ENCODE data around the gene CSPG4. TPM values are rescaled to one million over a fixed set of nuclear protein-coding genes. Genes with fewer than 3 reads are reported as not detected.
"Not testable (repeated sequence)": the region's sequence is repeated elsewhere in the genome, so short reads cannot be mapped to it uniquely, and the experiment has no call there.

CSPG4 gene
- total RNA-seq, 1 donor from 2014 or later = not detected

- intact Hi-C loops (cut with micrococcal nuclease) = no loop called here
Observed at GRCh38 chr15:75725006-75725718, 12.5 kb upstream of the CSPG4 start.

GRCh38 chr15:75723847-75724660, 11.4 kb upstream of the CSPG4 start:
- intact Hi-C loops (cut with micrococcal nuclease) = no loop called here

- intact Hi-C loops (cut with micrococcal nuclease) = no loop called here
Observed at GRCh38 chr15:75723171-75723846, 10.7 kb upstream of the CSPG4 start.

- intact Hi-C loops (cut with micrococcal nuclease) = no loop called here
Observed at GRCh38 chr15:75721923-75722870, 9.5 kb upstream of the CSPG4 start.

GRCh38 chr15:75721480-75721922, 8.9 kb upstream of the CSPG4 start:
- intact Hi-C loops (cut with micrococcal nuclease) = no loop called here

- intact Hi-C loops (cut with micrococcal nuclease) = no loop called here
Observed at GRCh38 chr15:75720787-75721479, 8.3 kb upstream of the CSPG4 start.

- intact Hi-C loops (cut with micrococcal nuclease) = no loop called here
Observed at GRCh38 chr15:75720297-75720696, 7.6 kb upstream of the CSPG4 start.

GRCh38 chr15:75718328-75718727, 5.7 kb upstream of the CSPG4 start:
- intact Hi-C loops (cut with micrococcal nuclease) = no loop called here

- intact Hi-C loops (cut with micrococcal nuclease) = not testable (repeated sequence)
Observed at GRCh38 chr15:75717001-75717400, 4.4 kb upstream of the CSPG4 start.

GRCh38 chr15:75716249-75716950, 3.8 kb upstream of the CSPG4 start:
- intact Hi-C loops (cut with micrococcal nuclease) = not testable (repeated sequence)

GRCh38 chr15:75715312-75715832, 2.7 kb upstream of the CSPG4 start:
- intact Hi-C loops (cut with micrococcal nuclease) = not testable (repeated sequence)

GRCh38 chr15:75714195-75714594, 1.5 kb upstream of the CSPG4 start:
- intact Hi-C loops (cut with micrococcal nuclease) = no loop called here

- intact Hi-C loops (cut with micrococcal nuclease) = no loop called here
Observed at GRCh38 chr15:75713338-75713895, 769 bp upstream of the CSPG4 start.

- intact Hi-C loops (cut with micrococcal nuclease) = not testable (repeated sequence)
Observed at GRCh38 chr15:75711495-75711894, 1.2 kb downstream of the CSPG4 start.

GRCh38 chr15:75710874-75711273, 1.8 kb downstream of the CSPG4 start:
- intact Hi-C loops (cut with micrococcal nuclease) = not testable (repeated sequence)

GRCh38 chr15:75709458-75709857, 3.2 kb downstream of the CSPG4 start:
- intact Hi-C loops (cut with micrococcal nuclease) = not testable (repeated sequence)

GRCh38 chr15:75706682-75706954, 6.0 kb downstream of the CSPG4 start:
- intact Hi-C loops (cut with micrococcal nuclease) = no loop called here

- intact Hi-C loops (cut with micrococcal nuclease) = no loop called here
Observed at GRCh38 chr15:75705854-75706681, 6.6 kb downstream of the CSPG4 start.

Data from T-helper 1 cell treated with Interleukin-12 subunit alpha and Interleukin-12 subunit beta and Interleukin-4 antibody, amounts not matched to agents 30 ng/mL and 1 ng/mL, for 36 hours (primary cell).